Tibial artery (tissue), 4 donors: Measurements from ENCODE around the gene ARHGAP40.

ENCODE experiments used
- DNase-seq, 2 donors: peaks; one replicate each; pipeline ENCODE4 v3.0.0-alpha.2; 2019
- H3K27ac ChIP-seq, 2 donors: fragments of 200-600 bp; sonication (generic) in 1 of 2; 1 replicate in 1 of 2; 2 replicates in 1 of 2; pipeline ENCODE4 v1.5.1; 2018 to 2019; ENCODE audit warnings: mild to moderate bottlenecking in 1 of 2
- H3K27me3 ChIP-seq, 2 donors: fragments of 200-600 bp; sonication (generic) in 1 of 2; one replicate each; pipeline versions ENCODE4 v1.5.1 to v1.6.0; 2016 to 2019
- H3K36me3 ChIP-seq, 3 donors: fragments of 200-600 bp; sonication (generic) in 2 of 3; one replicate each; pipeline ENCODE4 v1.5.1; 2016 to 2019; ENCODE audit warnings: mild to moderate bottlenecking in 2 of 3
- H3K4me1 ChIP-seq, 4 donors: fragments of 200-600 bp; sonication (generic) in 2 of 4; 1 replicate in 3 of 4; 2 replicates in 1 of 4; pipeline ENCODE4 v1.5.1; 2016 to 2019
- H3K4me3 ChIP-seq, 2 donors: fragments of 200-600 bp; sonication (generic) in 1 of 2; 1 replicate in 1 of 2; 2 replicates in 1 of 2; pipeline ENCODE4 v1.5.1; 2018 to 2019; ENCODE audit warnings: mild to moderate bottlenecking in 2 of 2
- H3K9me3 ChIP-seq, 3 donors: fragments of 200-600 bp; sonication (generic) in 1 of 3; one replicate each; pipeline ENCODE4 v1.5.1; 2016 to 2019
- intact Hi-C: fragments of 100-400 bp; cut with DNase I; formaldehyde crosslinking; loops from one replicate; pipeline ENCODE4 v1.15.0; 2023; ENCODE audit warnings: low total_unique reads
- TF ChIP-seq, protein P1 (sequence below), 2 experiments: fragments of 200-600 bp in 1 of 2; fragments of 450-650 bp in 1 of 2; IDR thresholded peaks; one replicate each; pipeline ENCODE4 v1.5.1; 2017 to 2019; ENCODE audit warnings: antibody characterized with exemption in 2 of 2, mild to moderate bottlenecking in 1 of 2, moderate library complexity in 1 of 2

Gene ARHGAP40

DNA sequence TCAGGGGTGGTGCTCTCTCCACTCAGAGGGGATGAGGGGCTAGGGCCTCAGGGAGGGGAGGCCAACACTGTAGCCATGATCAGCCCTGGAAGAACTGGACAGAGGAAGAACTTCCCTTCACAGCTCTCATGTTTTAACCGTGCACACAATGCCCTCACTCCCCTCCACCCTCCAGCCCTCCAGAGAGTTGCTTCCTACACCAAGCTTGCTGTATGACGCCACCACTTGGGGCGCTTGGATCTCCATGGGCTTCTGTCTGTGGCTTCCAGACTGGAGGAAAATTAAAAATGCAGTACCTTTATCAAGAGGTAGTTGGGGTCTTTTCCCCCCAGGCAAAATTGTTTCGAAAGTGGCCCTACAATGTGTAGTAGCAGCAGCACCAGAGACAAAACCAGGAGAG lies 48.4 kb downstream of the ARHGAP40 start:
- no peaks in the 10 kb centered on the region for H3K9me3 ChIP-seq
- TF ChIP-seq, protein P1, sequence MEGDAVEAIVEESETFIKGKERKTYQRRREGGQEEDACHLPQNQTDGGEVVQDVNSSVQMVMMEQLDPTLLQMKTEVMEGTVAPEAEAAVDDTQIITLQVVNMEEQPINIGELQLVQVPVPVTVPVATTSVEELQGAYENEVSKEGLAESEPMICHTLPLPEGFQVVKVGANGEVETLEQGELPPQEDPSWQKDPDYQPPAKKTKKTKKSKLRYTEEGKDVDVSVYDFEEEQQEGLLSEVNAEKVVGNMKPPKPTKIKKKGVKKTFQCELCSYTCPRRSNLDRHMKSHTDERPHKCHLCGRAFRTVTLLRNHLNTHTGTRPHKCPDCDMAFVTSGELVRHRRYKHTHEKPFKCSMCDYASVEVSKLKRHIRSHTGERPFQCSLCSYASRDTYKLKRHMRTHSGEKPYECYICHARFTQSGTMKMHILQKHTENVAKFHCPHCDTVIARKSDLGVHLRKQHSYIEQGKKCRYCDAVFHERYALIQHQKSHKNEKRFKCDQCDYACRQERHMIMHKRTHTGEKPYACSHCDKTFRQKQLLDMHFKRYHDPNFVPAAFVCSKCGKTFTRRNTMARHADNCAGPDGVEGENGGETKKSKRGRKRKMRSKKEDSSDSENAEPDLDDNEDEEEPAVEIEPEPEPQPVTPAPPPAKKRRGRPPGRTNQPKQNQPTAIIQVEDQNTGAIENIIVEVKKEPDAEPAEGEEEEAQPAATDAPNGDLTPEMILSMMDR (IDR thresholded peaks at IDR 0.05): no peak
- DNase-seq: no peak
- no peaks in the 10 kb centered on the region for H3K36me3 ChIP-seq
- peaks cover 0 to 71% of the 10 kb centered on the region in 2 donors for H3K27me3 ChIP-seq
- H3K27ac ChIP-seq: no peak overlapping the region
- intact Hi-C loops: no loop called here
- H3K4me3 ChIP-seq: no peak overlapping the region
- peaks cover 0 to 9% (median 7%) of the 10 kb centered on the region in 4 donors for H3K4me1 ChIP-seq

- peaks cover 0 to 4% (median 3%) of the 10 kb centered on the region in 4 donors for H3K4me1 ChIP-seq
These were observed 49.5 kb downstream of the ARHGAP40 start for GRCh38 chr20:38651154-38651553.

GRCh38 chr20:38651562-38651961 lies 50.0 kb downstream of the ARHGAP40 start:
- TF ChIP-seq, protein P1 (IDR thresholded peaks at IDR 0.05): no peak
- intact Hi-C loops: no loop called here

More at GRCh38 chr20:38651154-38651553, 49.5 kb downstream of the ARHGAP40 start:
- no peak overlapping the region for H3K4me3 ChIP-seq
- intact Hi-C loops: no loop called here
- H3K27ac ChIP-seq: no peak overlapping the region
- DNase-seq: no peak
- no peaks in the 10 kb centered on the region for H3K9me3 ChIP-seq
- no peaks in the 10 kb centered on the region for H3K36me3 ChIP-seq
- H3K27me3 ChIP-seq: peaks cover 0 to 71% of the 10 kb centered on the region in 2 donors
- TF ChIP-seq, protein P1 (IDR thresholded peaks at IDR 0.05): no peak

DNA sequence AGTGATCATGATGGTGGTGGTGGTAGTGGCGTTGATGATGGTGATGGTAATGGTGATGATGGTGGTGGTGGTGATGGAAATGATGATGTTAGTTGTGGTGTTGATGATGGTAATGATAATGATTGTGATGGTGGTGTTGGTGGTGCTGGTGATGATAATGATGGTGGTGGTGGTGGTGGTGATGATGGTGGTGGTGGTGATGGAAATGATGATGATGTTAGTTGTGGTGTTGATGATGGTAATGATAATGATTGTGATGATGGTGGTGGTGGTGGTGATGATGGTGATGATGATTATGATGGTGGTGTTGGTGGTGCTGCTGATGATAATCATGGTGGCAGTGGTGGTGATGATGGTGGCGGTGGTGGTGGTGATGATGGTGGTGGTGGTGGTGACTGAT lies 51.4 kb downstream of the ARHGAP40 start:
- no peak for DNase-seq
- Histone ChIP-seq H3K4me1 (no peaks in the 10 kb centered on the region), H3K27ac (no peak overlapping the region), H3K9me3 (no peaks in the 10 kb centered on the region), H3K4me3 (no peak overlapping the region), H3K27me3 (peaks cover 0 to 72% of the 10 kb centered on the region in 2 donors), H3K36me3 (no peaks in the 10 kb centered on the region)
- intact Hi-C loops: no loop called here
- TF ChIP-seq, protein P1 (IDR thresholded peaks at IDR 0.05): no peak

More at GRCh38 chr20:38651562-38651961, 50.0 kb downstream of the ARHGAP40 start:
- no peak for DNase-seq
- no peaks in the 10 kb centered on the region for H3K9me3 ChIP-seq
- no peak overlapping the region for H3K4me3 ChIP-seq
- H3K36me3 ChIP-seq: no peaks in the 10 kb centered on the region
- H3K27me3 ChIP-seq: peaks cover 0 to 71% of the 10 kb centered on the region in 2 donors
- H3K27ac ChIP-seq: no peak overlapping the region
- H3K4me1 ChIP-seq: peaks cover 0 to under 1% (median 0%) of the 10 kb centered on the region in 4 donors

- Histone ChIP-seq H3K4me3 (no peak overlapping the region), H3K9me3 (no peaks in the 10 kb centered on the region), H3K27me3 (peaks cover 0 to 48% of the 10 kb centered on the region in 2 donors), H3K27ac (no peak overlapping the region), H3K36me3 (no peaks in the 10 kb centered on the region), H3K4me1 (no peaks in the 10 kb centered on the region)
- intact Hi-C loops: no loop called here
- no peak for DNase-seq
- TF ChIP-seq, protein P1 (IDR thresholded peaks at IDR 0.05): no peak
These were observed 55.8 kb downstream of the ARHGAP40 start for GRCh38 chr20:38657390-38657789.
